ENCODE results near the gene ARL17B.
A peak's percentile ranks its signal among the peaks of the same experiment; 100 is the strongest.
"Not testable (repeated sequence)": the region's sequence is repeated elsewhere in the genome, so short reads cannot be mapped to it uniquely, and the experiment has no call there.

The ARL17B gene

GRCh38 chr17:46361755-46362154 is at the start of gene ARL17B:
TSS of gene ARL17B (minus strand) at chr17:46361766. CDS start at chr17:46358397, 3,369 bp downstream.
- peak; percentile 84 for DNase-seq (ENCODE audit: low read depth)

DNA sequence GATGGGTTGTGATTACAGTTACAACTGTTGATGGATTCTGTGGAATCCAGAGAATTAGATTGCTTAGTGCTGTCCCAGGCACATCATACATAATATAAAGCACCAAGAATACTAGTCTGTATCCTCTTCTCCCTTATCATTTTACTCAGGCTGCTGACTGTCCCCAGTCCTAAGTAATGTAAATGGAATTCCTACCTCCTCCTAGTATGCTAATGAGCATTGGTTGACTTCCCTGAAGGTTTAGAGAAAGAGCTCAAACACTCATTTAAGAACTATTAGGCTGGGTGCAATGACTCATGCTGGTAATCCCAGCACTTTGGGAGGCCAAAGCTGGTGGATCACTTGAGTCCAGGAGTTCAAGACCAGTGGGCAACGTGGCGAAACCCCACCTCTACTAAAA is 48.3 kb upstream of the ARL17B start:
- DNase-seq (ENCODE audit: low read depth), result not testable (repeated sequence)

DNA sequence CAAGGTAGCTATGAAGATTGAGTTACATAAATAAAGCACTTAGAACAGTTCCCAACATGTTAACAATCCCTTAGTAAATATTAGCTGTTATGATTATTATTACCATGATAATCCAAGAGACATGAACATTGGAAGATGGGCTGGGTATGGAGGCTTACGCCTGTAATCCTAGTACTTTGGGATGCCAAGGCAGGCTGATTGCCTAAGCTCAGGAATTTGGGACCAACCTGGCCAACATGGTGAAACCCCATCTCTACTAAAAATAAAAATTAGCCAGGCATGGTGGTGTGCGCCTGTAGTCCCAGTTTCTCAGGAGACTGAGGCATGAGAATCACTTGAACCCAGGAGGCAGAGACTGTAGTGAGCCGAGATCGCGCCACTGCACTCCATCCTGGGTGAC is 45.6 kb upstream of the ARL17B start:
- DNase-seq (ENCODE audit: low read depth), result not testable (repeated sequence)

GRCh38 chr17:46401033-46401787 is 39.6 kb upstream of the ARL17B start:
- DNase-seq (ENCODE audit: low read depth), result not testable (repeated sequence)

DNA sequence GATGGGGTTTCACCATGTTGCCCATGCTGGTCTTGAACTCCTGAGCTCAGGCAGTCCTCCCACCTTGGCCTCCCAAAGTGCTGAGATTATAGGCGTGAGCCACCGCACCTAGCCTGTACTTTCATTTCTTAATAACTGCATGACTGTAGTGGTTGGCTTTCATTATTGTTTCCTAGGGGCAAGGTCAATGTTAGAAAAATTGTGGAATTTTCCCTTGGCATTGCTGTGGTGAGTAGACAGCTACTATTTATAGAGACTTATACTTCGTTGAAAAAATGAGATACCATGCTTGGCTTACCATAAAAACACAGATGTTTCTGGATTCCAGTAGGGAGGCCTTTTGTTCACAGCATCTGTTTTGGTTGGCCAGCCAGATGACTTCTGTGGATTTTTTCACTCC is 39.0 kb upstream of the ARL17B start:
- DNase-seq (ENCODE audit: low read depth), result not testable (repeated sequence)

DNA sequence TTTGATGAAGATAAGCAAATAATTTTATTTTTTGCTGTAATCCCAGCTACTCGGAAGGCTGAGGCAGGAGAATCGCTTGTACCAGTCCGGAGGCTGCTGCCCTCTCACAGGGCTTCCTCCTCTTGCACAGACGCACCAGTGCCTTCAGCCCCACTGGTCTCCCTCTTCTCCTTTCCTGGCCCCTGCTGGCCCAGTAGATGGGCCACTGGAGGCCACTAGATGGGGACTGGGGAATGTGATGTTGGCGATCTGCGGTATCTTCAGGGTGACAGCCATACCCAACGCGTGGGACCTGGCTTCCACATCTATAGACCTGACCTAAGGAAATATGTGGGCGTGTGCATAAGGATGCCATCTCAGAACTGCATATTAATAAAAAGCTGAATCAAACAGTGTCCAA is 38.4 kb upstream of the ARL17B start:
- DNase-seq (ENCODE audit: low read depth), result not testable (repeated sequence)

GRCh38 chr17:46396292-46396691 is 34.7 kb upstream of the ARL17B start:
- DNase-seq (ENCODE audit: low read depth), result not testable (repeated sequence)

DNA sequence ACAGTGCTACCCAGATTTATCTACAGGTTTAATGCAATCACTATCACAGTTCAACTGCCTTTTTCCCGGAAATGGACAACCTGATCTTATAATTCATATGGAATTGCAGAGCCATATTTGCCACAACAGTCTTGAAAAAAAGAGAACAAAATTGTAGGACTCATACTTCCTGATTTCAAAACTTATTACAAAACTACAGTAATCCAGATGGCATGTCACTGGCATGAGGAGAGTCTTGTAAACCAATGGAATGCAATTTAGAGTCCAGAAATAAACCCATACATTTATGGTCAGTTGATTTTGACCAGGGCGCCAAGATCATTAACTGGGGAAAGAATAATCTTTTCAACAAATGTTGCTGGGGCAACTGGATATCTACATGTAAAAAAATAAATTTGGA is 32.1 kb upstream of the ARL17B start:
- DNase-seq (ENCODE audit: low read depth), result not testable (repeated sequence)

DNA sequence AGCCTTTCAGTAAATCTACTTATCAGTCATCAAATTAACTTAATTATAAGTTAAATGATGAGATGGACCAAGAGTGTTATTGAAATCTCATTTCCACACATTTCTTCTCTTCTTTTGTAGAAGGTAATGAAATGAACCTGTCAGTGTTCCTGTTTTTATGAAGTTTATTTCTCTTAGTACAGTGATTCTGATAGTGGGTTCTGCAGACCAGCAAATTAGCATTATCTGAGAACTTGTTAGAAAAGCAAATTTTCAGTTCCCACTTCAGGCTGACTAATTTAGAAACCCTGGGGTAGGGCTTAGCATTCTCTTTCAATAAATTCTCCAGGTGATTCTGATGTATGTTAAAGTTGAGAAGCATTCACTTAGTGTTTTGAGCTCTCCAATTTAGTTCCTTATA is 23.9 kb upstream of the ARL17B start:
- not testable (repeated sequence) for DNase-seq (ENCODE audit: low read depth)

GRCh38 chr17:46383118-46383517 is 21.6 kb upstream of the ARL17B start:
- DNase-seq (ENCODE audit: low read depth), result not testable (repeated sequence)

GRCh38 chr17:46373418-46373817 is 11.9 kb upstream of the ARL17B start:
- not testable (repeated sequence) for DNase-seq (ENCODE audit: low read depth)

DNA sequence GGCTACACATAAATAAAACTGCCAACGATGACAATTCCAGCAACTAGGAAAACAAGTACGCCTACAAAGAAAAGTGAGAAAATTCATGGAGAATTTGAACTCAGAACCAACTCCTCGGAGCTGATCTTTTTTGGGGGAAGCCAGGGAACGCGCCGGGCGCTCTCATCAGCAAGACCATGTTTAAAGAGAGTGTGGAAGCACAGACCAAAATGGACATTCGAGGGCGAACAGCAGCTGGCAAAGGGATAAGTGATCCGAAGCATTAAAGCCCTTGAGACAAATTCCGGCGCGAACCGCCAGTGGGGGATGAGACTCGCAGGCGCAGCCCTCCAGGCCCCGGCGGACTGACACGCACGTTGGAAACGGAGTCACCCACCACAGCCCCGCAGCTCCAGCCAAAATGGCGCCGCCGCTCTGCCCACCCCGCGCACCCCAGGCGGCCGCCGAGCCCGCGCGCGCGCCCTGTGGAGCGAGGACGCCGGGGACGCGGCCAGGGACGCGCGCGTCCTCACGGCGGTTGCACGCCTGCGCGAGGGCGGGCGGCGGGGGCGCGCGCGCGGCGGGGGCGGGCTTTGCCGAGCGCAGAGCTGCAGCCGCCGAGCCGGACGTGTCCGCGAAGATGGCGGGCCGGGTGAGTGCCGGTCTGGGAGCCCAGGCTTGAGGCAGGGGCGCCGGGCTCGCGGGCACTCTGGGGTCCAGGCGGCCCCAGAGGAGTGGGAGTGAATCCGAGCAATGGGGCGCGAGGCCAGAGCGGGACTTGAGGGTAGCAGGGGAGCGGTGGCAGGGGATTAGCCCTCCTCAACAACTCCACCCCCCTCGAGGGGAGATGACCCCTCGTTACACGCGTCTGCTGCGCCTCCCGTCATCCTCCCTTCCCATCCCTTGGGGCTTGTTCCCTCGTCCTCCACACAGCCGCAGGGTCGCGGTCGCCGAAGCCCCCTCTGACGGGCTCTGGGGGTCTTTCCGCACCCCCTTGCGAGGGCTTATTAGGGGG is 11.0 kb upstream of the ARL17B start:
- DNase-seq (ENCODE audit: low read depth), result not testable (repeated sequence)

DNA sequence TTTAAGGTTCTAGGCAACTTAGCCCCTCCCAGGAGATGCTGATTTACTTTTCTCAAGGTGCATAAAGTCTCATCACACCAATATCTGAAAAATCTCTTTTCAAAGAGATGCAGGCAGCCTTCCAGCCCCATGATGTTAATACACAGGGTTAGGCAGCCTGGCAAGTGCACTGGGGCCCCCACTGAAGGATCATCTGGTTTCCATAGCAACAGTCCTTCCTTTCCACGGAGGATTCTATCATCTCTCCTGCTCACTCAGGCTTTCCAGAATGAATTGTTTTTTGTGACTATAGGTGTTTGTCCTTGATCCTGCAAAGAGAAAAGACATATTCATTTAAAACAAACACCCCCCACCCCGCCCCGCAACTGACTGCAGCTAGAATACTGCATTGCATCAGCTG is 6.0 kb upstream of the ARL17B start:
- not testable (repeated sequence) for DNase-seq (ENCODE audit: low read depth)

DNA sequence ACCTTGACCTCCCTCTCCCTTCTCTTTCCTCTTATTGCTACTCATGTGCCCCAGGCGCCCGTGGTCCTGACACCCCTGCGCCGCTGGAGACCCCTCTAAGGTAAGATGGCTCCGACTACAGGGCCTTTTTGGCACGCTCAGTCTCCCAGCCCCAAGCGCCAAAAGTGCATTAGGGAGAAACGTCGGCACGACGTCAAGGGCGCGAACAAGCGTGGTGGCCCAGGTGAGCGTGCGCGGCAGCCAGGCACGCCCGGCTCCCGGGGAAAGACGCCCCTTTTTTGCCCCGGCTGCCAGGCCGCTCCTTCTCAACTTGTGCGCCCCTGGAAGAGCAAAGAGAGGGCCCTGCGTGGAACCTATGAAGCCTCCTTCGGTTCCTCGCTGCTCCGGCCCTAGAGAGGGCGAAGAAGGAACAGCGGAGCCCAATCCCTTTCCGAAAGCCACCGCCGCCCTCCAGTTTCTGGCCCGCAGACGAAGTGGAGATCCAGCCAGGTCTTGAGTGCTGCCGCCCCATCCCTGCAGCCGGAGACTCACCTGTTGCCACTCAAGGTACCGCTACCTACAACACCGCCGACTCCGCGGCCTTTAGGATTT is 326 bp downstream of the ARL17B start:
- not testable (repeated sequence) for DNase-seq (ENCODE audit: low read depth)

DNA sequence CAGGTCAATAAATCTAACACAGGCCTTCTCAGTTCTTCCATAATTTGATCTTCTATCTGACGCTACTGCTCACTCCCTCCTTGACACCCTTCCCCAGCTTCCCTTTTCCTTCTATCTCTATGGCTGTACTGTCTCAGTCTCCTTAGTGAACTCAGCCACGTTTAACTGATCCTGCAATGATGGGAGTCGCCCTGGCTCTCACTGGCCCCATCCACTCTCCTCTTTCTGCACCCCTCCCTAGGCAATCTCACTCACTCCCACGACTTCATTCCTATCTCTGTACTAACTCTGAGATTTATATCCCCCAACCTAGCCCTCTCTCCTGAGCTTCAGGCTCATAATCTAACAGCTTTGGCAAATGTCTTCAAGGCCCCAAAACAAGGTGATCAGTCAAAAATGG is 7.7 kb downstream of the ARL17B start:
- DNase-seq (ENCODE audit: low read depth), result not testable (repeated sequence)

DNA sequence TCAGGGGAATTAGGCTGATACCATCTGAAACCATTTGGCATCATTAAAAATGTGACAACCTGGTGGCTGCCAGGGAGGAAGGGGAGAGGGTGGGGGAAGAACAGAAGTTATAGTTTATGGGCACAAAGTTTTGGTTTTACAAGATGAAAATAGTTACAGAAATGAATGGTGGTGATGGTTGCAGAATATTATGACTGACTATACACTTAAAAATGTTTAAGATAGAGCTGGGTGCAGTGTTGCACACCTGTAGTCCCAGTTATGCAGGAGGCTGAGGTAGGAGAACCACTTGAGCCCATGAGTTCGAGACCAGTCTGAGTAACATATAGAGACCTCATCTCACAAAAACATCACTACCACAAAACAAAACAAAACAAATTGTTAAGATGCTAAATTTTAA is 12.5 kb downstream of the ARL17B start:
- DNase-seq (ENCODE audit: low read depth), result not testable (repeated sequence)

DNA sequence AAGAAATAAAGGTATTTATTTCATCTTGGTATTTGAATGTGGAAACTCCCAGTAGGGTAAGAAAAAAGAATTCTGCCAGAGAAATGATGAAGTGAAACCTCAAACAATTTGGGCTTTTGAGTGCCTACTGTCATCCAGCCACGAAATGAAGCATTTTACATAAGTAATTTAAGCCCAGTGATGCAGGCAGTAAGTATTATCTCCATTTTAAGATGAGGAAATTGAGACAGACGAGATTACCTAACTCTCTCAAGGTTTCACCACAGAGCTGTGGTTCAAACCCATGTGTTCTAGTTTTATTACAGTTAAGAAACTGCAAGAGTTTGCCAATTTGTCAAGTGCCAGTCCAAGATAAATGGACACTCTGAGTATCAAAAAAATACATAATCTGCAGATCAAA is 13.2 kb downstream of the ARL17B start:
- not testable (repeated sequence) for DNase-seq (ENCODE audit: low read depth)

DNA sequence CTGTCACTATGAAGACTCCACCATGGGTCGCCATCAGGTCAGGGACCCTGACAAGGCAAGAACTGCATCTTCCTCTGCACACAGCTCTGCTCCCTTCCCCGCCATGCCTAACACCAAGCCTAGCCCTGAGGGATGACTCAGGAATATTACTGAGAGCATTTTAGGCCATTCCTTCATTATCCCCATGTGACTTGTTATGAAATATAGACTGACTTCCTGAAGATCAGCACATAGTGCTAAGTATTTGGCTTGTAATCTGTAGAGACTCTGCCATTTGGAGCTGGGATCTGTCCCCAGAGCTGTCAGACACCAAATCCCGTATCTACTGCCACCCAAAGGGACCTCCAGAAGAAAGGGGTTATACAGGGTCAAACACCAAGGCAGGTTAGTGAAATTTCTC is 19.4 kb downstream of the ARL17B start:
- not testable (repeated sequence) for DNase-seq (ENCODE audit: low read depth)

- not testable (repeated sequence) for DNase-seq (ENCODE audit: low read depth)
Measured at GRCh38 chr17:46341220-46341619, 20.3 kb downstream of the ARL17B start.

- not testable (repeated sequence) for DNase-seq (ENCODE audit: low read depth)
Measured at GRCh38 chr17:46294831-46295230, 66.7 kb downstream of the ARL17B start, which contains the start of gene LRRC37A. TSS of gene LRRC37A (plus strand) at chr17:46295131. CDS start at chr17:46295134, 3 bp downstream.

DNA sequence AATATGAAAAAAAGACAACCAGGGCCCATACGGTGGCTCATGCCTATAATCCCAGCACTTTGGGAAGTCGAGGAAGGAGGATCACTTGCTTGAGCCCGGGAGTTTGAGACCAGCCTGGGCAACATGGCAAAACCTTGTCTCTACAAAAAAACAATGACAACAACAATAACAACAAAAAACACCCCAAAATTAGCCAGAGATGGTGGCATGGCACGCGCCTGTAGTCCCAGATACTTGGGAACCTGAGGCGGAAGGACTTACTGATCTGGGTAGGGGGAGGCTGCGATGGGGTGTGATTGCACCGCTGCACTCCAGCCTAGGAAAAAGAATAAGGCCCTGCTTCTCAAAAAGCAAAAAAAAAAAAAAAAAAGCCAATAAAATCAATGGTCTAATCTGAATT is 69.9 kb downstream of the ARL17B start:
- not testable (repeated sequence) for DNase-seq (ENCODE audit: low read depth)

DNA sequence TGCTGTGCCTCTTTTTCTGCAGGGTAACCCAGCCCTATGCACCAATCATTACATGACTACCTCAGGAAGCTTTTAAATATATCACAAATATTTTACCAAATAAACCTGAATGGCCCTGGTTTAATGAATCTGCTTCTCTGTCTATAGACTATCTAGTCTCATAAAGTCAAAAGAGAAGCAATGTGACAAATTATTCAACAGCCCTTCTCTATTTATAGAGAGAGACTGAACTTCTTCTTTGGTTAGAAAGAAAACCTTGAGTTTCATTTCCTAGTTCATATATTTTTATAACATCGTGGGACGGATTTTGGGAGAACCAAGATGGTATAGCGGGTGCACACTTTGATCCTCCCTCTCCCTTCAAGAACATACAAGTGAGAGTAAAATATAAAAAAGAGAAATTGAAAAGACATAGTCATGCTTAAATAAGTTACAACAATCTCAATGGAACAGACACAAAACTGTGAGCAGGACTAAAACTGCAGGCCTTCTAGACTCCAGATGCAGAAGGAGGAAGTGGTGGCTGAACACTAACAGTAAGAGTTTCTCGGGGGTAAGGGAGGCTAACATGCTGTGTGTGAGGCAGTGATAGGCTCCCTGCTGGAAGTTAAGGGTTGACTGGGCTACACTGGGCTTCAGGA is 70.5 kb downstream of the ARL17B start:
- DNase-seq (ENCODE audit: low read depth), result not testable (repeated sequence)

All from stimulated activated CD8-positive, alpha-beta memory T cell treated with anti-CD3 and anti-CD28 coated beads, Interleukin-15, amount 100 ng/mL, for 1 hour (primary cell).